GM10266 (cell line): Measurements from ENCODE around the gene SHPK.
A peak's percentile ranks its signal among the peaks of the same experiment; 100 is the strongest.

Experiments
- DNase-seq: peaks from one replicate; pipeline ENCODE4 v3.0.0; 2012; ENCODE audit errors: extremely low spot score
- CTCF ChIP-seq: IDR thresholded peaks from 2 replicates; pipeline ENCODE4 v1.5.1; 2012; ENCODE audit warnings: mild to moderate bottlenecking, low read depth; ENCODE audit not compliant: control insufficient read depth, insufficient read depth; ENCODE audit errors: missing control alignments

The SHPK gene, protein sequence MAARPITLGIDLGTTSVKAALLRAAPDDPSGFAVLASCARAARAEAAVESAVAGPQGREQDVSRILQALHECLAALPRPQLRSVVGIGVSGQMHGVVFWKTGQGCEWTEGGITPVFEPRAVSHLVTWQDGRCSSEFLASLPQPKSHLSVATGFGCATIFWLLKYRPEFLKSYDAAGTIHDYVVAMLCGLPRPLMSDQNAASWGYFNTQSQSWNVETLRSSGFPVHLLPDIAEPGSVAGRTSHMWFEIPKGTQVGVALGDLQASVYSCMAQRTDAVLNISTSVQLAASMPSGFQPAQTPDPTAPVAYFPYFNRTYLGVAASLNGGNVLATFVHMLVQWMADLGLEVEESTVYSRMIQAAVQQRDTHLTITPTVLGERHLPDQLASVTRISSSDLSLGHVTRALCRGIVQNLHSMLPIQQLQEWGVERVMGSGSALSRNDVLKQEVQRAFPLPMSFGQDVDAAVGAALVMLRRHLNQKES

DNA sequence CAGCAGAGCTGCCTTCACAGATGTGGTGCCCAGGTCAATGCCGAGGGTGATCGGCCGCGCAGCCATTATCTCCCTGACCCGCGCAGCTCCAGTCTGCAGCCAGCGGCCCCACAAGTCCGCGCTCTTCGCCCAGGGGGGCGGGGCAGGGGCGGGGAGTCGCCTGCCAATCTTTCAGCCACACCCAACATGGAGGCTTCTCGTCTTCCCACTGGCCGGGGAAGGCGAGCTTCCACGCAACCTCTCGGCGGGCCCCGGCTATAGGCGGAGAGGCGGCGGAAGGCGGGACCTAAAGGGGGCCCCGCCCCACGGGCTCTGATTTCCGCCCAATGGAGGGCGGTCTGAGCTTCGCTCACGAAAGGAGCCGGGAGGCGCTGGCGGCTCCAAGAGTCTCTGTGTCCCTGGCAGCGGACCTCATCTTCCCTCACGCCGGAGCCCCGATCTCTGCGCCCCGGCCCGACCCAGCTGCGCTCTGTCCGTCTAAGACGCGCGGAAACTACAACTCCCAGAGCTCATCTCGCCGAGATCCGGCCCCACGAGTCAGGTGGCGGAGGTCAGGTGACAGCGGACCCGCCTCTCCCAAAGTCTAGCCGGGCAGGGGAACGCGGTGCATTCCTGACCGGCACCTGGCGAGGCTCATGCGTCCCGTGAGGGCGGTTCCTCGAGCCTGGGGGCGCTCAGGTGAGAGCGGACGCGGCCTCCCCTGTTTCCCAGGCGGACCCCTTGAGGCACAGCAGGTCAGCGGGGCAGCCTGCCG is at the start of gene SHPK, which contains the start of gene CTNS:
TSS of gene SHPK (minus strand) at position 97 of the 754 bp plus-strand sequence. CDS start at position 66, 31 bp downstream.
TSS of gene CTNS (plus strand) at position 607 of the 754 bp plus-strand sequence. CDS start 3,447 bp downstream, outside the sequence.
- DNase-seq, result peak; percentile 99
- TF ChIP-seq CTCF, result no peak

- TF ChIP-seq CTCF, result no peak
- no peak for DNase-seq
Observed at GRCh38 chr17:3685174-3685573, 49.1 kb upstream of the SHPK start.

GRCh38 chr17:3683054-3683511 is 47.0 kb upstream of the SHPK start:
- TF ChIP-seq CTCF, result peak; percentile 97
- DNase-seq, result peak; percentile 88

- DNase-seq, result no peak
- TF ChIP-seq CTCF, result no peak
Observed at GRCh38 chr17:3682033-3682432, 46.0 kb upstream of the SHPK start.

GRCh38 chr17:3681565-3681964 is 45.5 kb upstream of the SHPK start:
- TF ChIP-seq CTCF, result no peak
- DNase-seq, result no peak

DNA sequence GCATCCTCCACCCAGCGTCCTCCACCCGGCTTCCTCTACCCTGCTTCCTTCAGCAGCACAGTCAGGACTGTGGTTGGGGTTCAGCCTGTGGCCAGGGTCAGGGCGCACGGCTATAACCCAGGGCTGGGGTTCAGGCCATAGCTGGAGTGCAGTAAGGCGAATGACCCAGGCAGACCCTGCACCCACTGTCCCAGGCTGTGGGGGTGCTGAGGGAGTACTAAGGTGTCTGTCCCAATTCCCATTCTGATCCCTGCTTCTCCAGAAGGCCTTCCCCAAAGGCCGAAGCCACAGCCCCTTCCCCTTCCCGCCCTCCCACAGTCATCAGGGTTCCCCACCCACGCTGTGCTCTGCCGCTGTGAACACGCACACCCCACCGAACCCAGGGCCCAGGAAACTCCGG is 45.0 kb upstream of the SHPK start:
- TF ChIP-seq CTCF, result no peak
- no peak for DNase-seq

DNA sequence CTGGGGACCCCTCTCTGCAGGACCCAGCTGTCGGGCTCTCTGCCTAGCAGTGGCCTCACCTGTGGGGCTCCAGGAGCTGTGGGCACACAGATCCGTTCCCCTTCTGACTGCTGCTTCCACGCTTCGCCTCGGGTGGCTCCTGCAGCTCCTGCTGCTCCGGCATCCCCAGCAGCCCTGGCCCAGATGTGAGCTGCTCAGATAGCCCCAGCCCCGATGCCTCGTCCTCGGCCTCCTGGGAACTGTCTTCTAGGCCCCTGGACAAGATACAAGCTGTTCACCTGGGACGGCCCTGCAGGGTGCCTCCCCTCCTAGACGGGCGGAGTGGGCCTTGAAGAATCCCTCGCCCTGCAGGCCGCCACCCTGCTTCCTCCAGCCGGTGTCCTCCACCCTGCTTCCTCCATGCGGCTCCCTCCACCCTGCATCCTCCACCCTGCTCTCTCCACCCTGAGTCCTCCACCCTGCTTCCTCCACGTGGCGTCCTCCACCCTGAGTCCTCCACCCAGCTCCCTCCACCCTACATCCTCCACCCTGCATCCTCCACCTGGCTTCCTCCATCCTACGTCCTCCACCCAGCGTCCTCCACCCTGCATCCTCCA is 43.6 kb upstream of the SHPK start:
- no peak for TF ChIP-seq CTCF
- no peak for DNase-seq
